Loucy (cell line): ENCODE measurements around the gene IGF1R.

Experiments
- H2AFZ ChIP-seq: fragments of 200-600 bp; sonication (generic); 2 replicates; pipeline ENCODE4 v1.6.0; 2016; ENCODE audit warnings: antibody characterized with exemption, mild to moderate bottlenecking, low read length, moderate library complexity
- H3F3A ChIP-seq: fragments of 200-600 bp; 2 replicates; pipeline ENCODE4 v1.6.0; 2016; ENCODE audit warnings: antibody characterized with exemption, low read depth, mild to moderate bottlenecking
- H3K27me3 ChIP-seq: fragments of 200-600 bp; sonication (generic); 2 replicates; pipeline ENCODE4 v1.6.1; 2014; ENCODE audit warnings: low read length, mild to moderate bottlenecking; ENCODE audit not compliant: insufficient read depth, poor library complexity, severe bottlenecking
- H3K36me3 ChIP-seq: fragments of 200-600 bp; sonication (generic); 2 replicates; pipeline ENCODE4 v1.6.1; 2016; ENCODE audit warnings: low read length; ENCODE audit not compliant: insufficient read depth
- H3K4me1 ChIP-seq: fragments of 200-600 bp; sonication (generic); 2 replicates; pipeline ENCODE4 v1.5.1; 2014; ENCODE audit warnings: low read length, mild to moderate bottlenecking; ENCODE audit not compliant: insufficient read depth, poor library complexity, severe bottlenecking
- H3K4me2 ChIP-seq: fragments of 200-600 bp; sonication (generic); 2 replicates; pipeline ENCODE4 v1.6.0; 2014; ENCODE audit warnings: antibody characterized with exemption, low read length, low read depth, mild to moderate bottlenecking; ENCODE audit not compliant: poor library complexity, severe bottlenecking
- H3K4me3 ChIP-seq: fragments of 200-600 bp; sonication (generic); 2 replicates; pipeline ENCODE4 v1.5.1; 2014; ENCODE audit warnings: low read length, mild to moderate bottlenecking, mixed read lengths; ENCODE audit not compliant: poor library complexity, severe bottlenecking
- H3K79me2 ChIP-seq: fragments of 200-600 bp; sonication (generic); 2 replicates; pipeline ENCODE4 v1.6.1; 2014; ENCODE audit warnings: low read length; ENCODE audit not compliant: insufficient read depth
- H3K9ac ChIP-seq: fragments of 200-600 bp; sonication (generic); 2 replicates; pipeline ENCODE4 v1.6.0; 2014; ENCODE audit warnings: mild to moderate bottlenecking, low read depth, low read length, moderate library complexity; ENCODE audit not compliant: poor library complexity, severe bottlenecking
- H3K9me2 ChIP-seq: fragments of 200-600 bp; sonication (generic); replicated peaks from 2 replicates; pipeline ENCODE4 v1.6.1; 2016; ENCODE audit warnings: low read depth, low read length, mixed read lengths
- H3K9me3 ChIP-seq: fragments of 200-600 bp; sonication (generic); 2 replicates; pipeline ENCODE4 v1.6.1; 2014; ENCODE audit warnings: mild to moderate bottlenecking, antibody characterized with exemption, low read length, low read depth; ENCODE audit not compliant: insufficient read depth
- H4K20me1 ChIP-seq: fragments of 200-600 bp; sonication (generic); 2 replicates; pipeline ENCODE4 v1.6.0; 2014; ENCODE audit warnings: antibody characterized with exemption, low read length, mild to moderate bottlenecking; ENCODE audit not compliant: insufficient read depth, poor library complexity, severe bottlenecking
- EZH2phosphoT487 ChIP-seq: fragments of 200-600 bp; IDR thresholded peaks from 2 replicates; pipeline ENCODE4 v1.6.1; 2018; ENCODE audit warnings: antibody characterized with exemption, mild to moderate bottlenecking, moderate library complexity, borderline replicate concordance
- TF ChIP-seq, protein P1 (sequence below): fragments of 200-600 bp; sonication (generic); conservative IDR thresholded peaks from 2 replicates; pipeline ENCODE4 v1.5.1; 2014; ENCODE audit warnings: mild to moderate bottlenecking, antibody characterized with exemption, low read length

The IGF1R gene

DNA sequence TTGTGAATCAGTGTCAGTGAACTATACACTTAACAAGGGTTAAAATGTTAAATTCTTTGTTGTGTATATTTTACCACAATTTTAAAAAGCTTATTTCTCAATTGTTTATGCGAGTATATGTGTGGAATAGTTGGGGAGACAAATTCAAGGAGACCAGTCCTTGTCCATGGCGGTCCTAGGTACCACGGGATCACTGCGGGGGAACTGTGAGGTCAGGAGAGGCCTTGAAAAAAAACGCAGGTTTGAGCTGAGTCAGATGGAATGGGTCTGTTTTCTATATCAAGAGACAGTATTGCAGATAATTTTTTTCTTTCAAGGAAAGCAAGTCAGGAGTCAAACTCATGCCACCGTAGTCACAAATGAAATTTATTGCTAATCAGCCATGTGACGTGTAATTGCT is 18.5 kb downstream of the IGF1R start:
- no peaks in the 10 kb centered on the region for H3K9me3 ChIP-seq
- no peak overlapping the region for H2AFZ ChIP-seq
- H3K79me2 ChIP-seq, result peaks cover 98% of the 10 kb centered on the region
- H3K9me2 ChIP-seq, result no peaks in the 10 kb centered on the region
- TF ChIP-seq EZH2phosphoT487, result no peak
- TF ChIP-seq, protein P1, sequence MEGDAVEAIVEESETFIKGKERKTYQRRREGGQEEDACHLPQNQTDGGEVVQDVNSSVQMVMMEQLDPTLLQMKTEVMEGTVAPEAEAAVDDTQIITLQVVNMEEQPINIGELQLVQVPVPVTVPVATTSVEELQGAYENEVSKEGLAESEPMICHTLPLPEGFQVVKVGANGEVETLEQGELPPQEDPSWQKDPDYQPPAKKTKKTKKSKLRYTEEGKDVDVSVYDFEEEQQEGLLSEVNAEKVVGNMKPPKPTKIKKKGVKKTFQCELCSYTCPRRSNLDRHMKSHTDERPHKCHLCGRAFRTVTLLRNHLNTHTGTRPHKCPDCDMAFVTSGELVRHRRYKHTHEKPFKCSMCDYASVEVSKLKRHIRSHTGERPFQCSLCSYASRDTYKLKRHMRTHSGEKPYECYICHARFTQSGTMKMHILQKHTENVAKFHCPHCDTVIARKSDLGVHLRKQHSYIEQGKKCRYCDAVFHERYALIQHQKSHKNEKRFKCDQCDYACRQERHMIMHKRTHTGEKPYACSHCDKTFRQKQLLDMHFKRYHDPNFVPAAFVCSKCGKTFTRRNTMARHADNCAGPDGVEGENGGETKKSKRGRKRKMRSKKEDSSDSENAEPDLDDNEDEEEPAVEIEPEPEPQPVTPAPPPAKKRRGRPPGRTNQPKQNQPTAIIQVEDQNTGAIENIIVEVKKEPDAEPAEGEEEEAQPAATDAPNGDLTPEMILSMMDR, result no peak
- H3K4me2 ChIP-seq, result no peak overlapping the region
- H3K36me3 ChIP-seq, result no peaks in the 10 kb centered on the region
- no peak overlapping the region for H3K9ac ChIP-seq
- no peak overlapping the region for H3K4me3 ChIP-seq
- H3K4me1 ChIP-seq, result peaks cover 44% of the 10 kb centered on the region
- H4K20me1 ChIP-seq, result peaks cover 12% of the 10 kb centered on the region
- H3F3A ChIP-seq, result no peaks in the 10 kb centered on the region
- no peaks in the 10 kb centered on the region for H3K27me3 ChIP-seq

DNA sequence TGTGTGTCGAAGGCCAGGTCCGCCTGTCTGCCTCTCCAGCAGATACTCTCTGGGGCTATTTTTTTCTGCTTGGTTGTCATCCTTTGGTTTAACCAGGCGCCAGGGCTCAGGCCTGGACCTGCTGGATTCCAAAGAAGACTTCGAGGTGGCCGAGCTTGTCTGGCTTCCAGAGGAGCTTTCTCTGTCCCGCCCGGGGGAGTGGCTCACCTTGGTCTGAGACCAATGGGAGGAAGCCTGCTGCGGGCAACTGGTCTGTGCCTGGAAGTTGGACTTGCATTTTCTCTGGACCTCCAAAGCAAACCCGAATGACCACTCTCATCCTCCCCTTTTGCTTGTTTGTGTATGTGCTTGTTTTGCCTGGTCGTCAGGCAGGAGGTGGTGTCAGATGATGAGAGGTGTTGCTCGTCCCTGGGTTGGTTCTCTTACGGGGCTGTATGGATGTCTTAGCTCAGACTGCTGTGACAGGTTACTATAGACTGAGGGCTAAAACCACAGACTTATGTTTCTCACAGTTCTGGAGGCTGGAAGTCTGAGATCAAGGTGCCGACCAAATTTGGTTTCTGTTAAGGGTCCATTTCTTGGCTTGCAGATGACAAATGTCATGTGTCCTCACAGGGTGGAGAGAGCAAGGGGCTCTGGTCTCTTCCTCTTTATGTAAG is 19.3 kb downstream of the IGF1R start:
- no peaks in the 10 kb centered on the region for H3F3A ChIP-seq
- H3K9me3 ChIP-seq, result no peaks in the 10 kb centered on the region
- H3K4me3 ChIP-seq, result no peak overlapping the region
- H3K9me2 ChIP-seq, result no peaks in the 10 kb centered on the region
- H3K79me2 ChIP-seq, result peaks cover 97% of the 10 kb centered on the region
- no peak for TF ChIP-seq EZH2phosphoT487
- TF ChIP-seq, protein P1, result no peak
- peaks cover 44% of the 10 kb centered on the region for H3K4me1 ChIP-seq
- no peaks in the 10 kb centered on the region for H3K27me3 ChIP-seq
- H3K9ac ChIP-seq, result no peak overlapping the region
- H3K36me3 ChIP-seq, result no peaks in the 10 kb centered on the region
- no peak overlapping the region for H2AFZ ChIP-seq
- H3K4me2 ChIP-seq, result no peak overlapping the region
- H4K20me1 ChIP-seq, result peaks cover 12% of the 10 kb centered on the region

DNA sequence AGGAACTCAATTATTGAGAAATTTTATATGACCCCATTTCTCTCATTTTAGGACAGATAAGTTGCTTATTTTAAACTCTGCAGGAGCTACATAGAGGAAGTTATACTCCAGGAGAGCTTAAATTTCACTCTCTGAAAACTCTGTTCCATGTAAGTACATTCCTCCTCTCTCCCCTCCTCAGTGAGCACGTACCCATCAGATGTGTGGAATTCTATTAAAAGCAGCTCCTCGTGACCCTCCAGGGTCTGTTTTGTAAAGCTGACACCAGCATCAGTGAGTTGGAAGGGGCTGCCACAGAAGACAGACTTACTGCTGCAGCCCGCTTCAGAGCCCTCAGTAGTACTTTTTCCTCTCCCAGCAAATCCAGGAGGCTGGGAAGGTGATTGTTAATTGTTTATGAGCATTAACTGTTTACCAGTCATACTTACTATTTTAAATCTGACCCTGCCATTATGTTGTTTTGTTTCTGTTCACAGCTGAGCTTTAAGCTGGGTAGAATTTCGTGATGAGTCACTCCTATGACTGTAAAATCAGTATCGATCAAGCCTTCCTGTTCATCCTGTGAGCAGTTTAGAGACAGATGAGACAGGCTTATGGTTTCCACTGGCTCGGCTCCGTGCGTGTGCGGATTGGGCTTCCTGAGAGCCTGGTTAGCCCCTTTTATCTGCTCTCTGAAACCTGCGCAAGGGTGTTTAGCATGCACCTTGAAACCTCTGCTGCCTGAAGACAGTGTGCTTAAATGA is 20.4 kb downstream of the IGF1R start:
- peak overlapping the region; percentile 30 for H3K4me2 ChIP-seq
- H3K9ac ChIP-seq, result peak overlapping the region; percentile 34
- no peak overlapping the region for H3K4me3 ChIP-seq
- no peaks in the 10 kb centered on the region for H3K36me3 ChIP-seq
- H3K9me2 ChIP-seq, result no peaks in the 10 kb centered on the region
- H3K9me3 ChIP-seq, result no peaks in the 10 kb centered on the region
- no peak overlapping the region for H2AFZ ChIP-seq
- H3K27me3 ChIP-seq, result no peaks in the 10 kb centered on the region
- TF ChIP-seq EZH2phosphoT487, result no peak
- TF ChIP-seq, protein P1, result no peak
- H3K79me2 ChIP-seq, result peaks cover 97% of the 10 kb centered on the region
- peaks cover 44% of the 10 kb centered on the region for H3K4me1 ChIP-seq
- H3F3A ChIP-seq, result no peaks in the 10 kb centered on the region
- H4K20me1 ChIP-seq, result peaks cover 12% of the 10 kb centered on the region
